GM23338 (cell line): ENCODE measurements around the gene ENPP1. TPM values are rescaled to one million over a fixed set of nuclear protein-coding genes. Genes with fewer than 3 reads are reported as not detected.
"Not testable (repeated sequence)": the region's sequence is repeated elsewhere in the genome, so short reads cannot be mapped to it uniquely, and the experiment has no call there.

ENCODE experiments used
- ATAC-seq: fragments of 200-7000 bp; cut with Tn5 transposase; 3 replicates; pipeline ENCODE4 v1.9.1; 2020
- DNase-seq: peaks from one replicate; pipeline ENCODE4 v3.0.0-alpha.2; 2015; ENCODE audit warnings: low spot score
- H2AFZ ChIP-seq: fragments of 200-600 bp; sonication (generic); 2 replicates; pipeline ENCODE4 v1.8.0; 2016; ENCODE audit warnings: antibody characterized with exemption, mild to moderate bottlenecking, moderate library complexity
- H3F3A ChIP-seq: fragments of 200-600 bp; sonication (generic); replicated peaks from 2 replicates; pipeline ENCODE4 v1.8.0; 2017; ENCODE audit warnings: antibody characterized with exemption, mixed run types, low read depth
- H3K27ac ChIP-seq: fragments of 200-600 bp; sonication (generic); 2 replicates; pipeline ENCODE4 v1.6.1; 2016; ENCODE audit warnings: low read depth
- H3K27me3 ChIP-seq: fragments of 200-600 bp; sonication (generic); 2 replicates; pipeline ENCODE4 v1.8.0; 2016; ENCODE audit warnings: mild to moderate bottlenecking, mixed run types, moderate library complexity; ENCODE audit not compliant: insufficient read depth
- H3K36me3 ChIP-seq: fragments of 200-600 bp; sonication (generic); 2 replicates; pipeline ENCODE4 v1.8.0; 2016; ENCODE audit warnings: mild to moderate bottlenecking; ENCODE audit not compliant: insufficient read depth
- H3K4me1 ChIP-seq: fragments of 200-600 bp; sonication (generic); 2 replicates; pipeline ENCODE4 v1.8.0; 2016; ENCODE audit warnings: mild to moderate bottlenecking, moderate library complexity; ENCODE audit not compliant: insufficient read depth
- H3K4me2 ChIP-seq: fragments of 200-600 bp; sonication (generic); 2 replicates; pipeline ENCODE4 v1.7.1; 2017; ENCODE audit warnings: mixed run types
- H3K4me3 ChIP-seq: fragments of 200-600 bp; sonication (generic); 2 replicates; pipeline ENCODE4 v1.6.1; 2016; ENCODE audit warnings: mixed run types
- H3K79me2 ChIP-seq: fragments of 200-600 bp; sonication (generic); replicated peaks from 2 replicates; pipeline ENCODE4 v1.8.0; 2017; ENCODE audit warnings: mild to moderate bottlenecking; ENCODE audit not compliant: insufficient read depth
- H3K9me2 ChIP-seq: fragments of 200-600 bp; sonication (generic); 2 replicates; pipeline ENCODE4 v1.8.0; 2017; ENCODE audit not compliant: insufficient read depth
- H4K20me1 ChIP-seq: fragments of 200-600 bp; sonication (generic); replicated peaks from 2 replicates; pipeline ENCODE4 v1.8.0; 2017; ENCODE audit warnings: mild to moderate bottlenecking; ENCODE audit not compliant: insufficient read depth
- H3K27ac Mint-ChIP-seq: 2 replicates; pipeline ENCODE4 v1.8.0; 2020; ENCODE audit warnings: inconsistent platforms, mild to moderate bottlenecking, moderate library complexity, mixed read lengths
- H3K27me3 Mint-ChIP-seq: 3 replicates; pipeline ENCODE4 v1.8.0; 2022; ENCODE audit warnings: low read depth, mild to moderate bottlenecking, moderate library complexity, mixed read lengths, inconsistent platforms; ENCODE audit not compliant: insufficient read depth, poor library complexity
- H3K36me3 Mint-ChIP-seq: 3 replicates; pipeline ENCODE4 v1.8.0; 2021; ENCODE audit warnings: low read depth, mild to moderate bottlenecking, inconsistent platforms, moderate library complexity, mixed read lengths
- H3K4me1 Mint-ChIP-seq: 3 replicates; pipeline ENCODE4 v1.8.0; 2020; ENCODE audit warnings: mild to moderate bottlenecking, inconsistent platforms, mixed read lengths
- H3K4me3 Mint-ChIP-seq: 3 replicates; pipeline ENCODE4 v1.8.0; 2021; ENCODE audit warnings: moderate library complexity, mild to moderate bottlenecking, inconsistent platforms, mixed read lengths
- H3K9me3 Mint-ChIP-seq: 3 replicates; pipeline ENCODE4 v1.8.0; 2020; ENCODE audit warnings: moderate library complexity, mild to moderate bottlenecking, inconsistent platforms, mixed read lengths
- EZH2 ChIP-seq: fragments of 200-600 bp; sonication (generic); IDR thresholded peaks from one replicate; pipeline ENCODE4 v1.8.0; 2017; ENCODE audit warnings: antibody characterized with exemption, mild to moderate bottlenecking, low read depth; ENCODE audit not compliant: unreplicated experiment
- EZH2phosphoT487 ChIP-seq: fragments of 200-600 bp; sonication (generic); IDR thresholded peaks from one replicate; pipeline ENCODE4 v1.8.1; 2018; ENCODE audit warnings: antibody characterized with exemption; ENCODE audit not compliant: unreplicated experiment
- JUNB ChIP-seq: IDR thresholded peaks from one replicate; pipeline ENCODE4 v1.6.1; 2016; ENCODE audit warnings: antibody characterized with exemption; ENCODE audit not compliant: unreplicated experiment
- NANOG ChIP-seq: IDR thresholded peaks from 2 replicates; pipeline ENCODE4 v1.6.1; 2016; ENCODE audit warnings: antibody characterized with exemption, borderline replicate concordance
- POLR2AphosphoS5 ChIP-seq: IDR thresholded peaks from 2 replicates; pipeline ENCODE4 v1.6.1; 2016; ENCODE audit warnings: antibody characterized with exemption, low read depth
- polyA plus RNA-seq: library from polyadenylated mRNA; unstranded; fragments of >200 nt; fragmentation: Nextera tagmentation; extraction: Ambion mirVana; gene quantifications from 2 replicates; pipeline ENCODE4 v1.2.1, GENCODE V29; 2016
- total RNA-seq: library from RNA; depleted of rRNA; stranded (reverse); fragments of >200 nt; shearing (Covaris generic); gene quantifications from 2 replicates; pipeline ENCODE4 v1.2.3, GENCODE V29; 2014
- TF ChIP-seq, protein P1 (sequence below): IDR thresholded peaks from one replicate; pipeline ENCODE4 v1.6.1; 2018; ENCODE audit warnings: antibody characterized with exemption; ENCODE audit not compliant: unreplicated experiment

The ENPP1 gene
- total and polyA plus RNA-seq, 2 experiments from 2014 or later = 17.3 to 46.9 TPM

DNA sequence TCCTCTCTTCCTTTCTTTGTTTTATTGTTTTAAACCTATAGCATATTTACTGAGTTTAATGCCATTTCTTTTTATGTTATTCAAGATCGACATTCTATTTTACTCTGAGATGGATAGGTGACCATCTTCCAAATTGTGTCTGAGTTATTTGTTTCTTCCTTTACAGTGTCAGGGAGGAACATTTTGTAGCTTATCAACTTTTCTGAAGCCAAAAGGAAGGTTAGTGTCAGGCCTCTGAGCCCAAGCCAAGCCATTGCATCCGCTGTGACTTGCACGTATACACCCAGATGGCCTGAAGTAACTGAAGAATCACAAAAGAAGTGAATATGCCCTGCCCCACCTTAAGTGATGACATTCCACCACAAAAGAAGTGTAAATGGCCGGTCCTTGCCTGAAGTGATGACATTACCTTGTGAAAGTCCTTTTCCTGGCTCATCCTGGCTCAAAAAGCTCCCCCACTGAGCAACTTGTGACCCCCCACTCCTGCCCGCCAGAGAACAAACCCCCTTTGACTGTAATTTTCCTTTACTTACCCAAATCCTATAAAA, 93.6 kb downstream of the ENPP1 start:
- peak overlapping the region; percentile 85 for H3K4me3 ChIP-seq
- H3K27ac ChIP-seq = peak overlapping the region; percentile 96

DNA sequence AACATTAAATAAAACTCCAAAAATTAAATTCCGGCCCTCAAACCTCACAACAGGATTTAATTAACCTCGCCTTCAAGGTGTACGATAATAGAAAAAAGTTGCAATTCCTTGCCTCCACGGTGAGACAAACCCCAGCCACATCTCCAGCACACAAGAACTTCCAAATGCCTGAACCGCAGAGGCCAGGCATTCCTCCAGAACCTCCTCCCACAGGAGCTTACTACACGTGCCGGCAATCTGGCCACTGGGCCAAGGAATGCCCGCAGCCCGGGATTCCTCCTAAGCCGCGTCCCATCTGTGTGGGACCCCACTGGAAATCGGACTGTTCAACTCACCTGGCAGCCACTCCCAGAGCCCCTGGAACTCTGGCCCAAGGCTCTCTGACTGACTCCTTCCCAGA, 95.9 kb downstream of the ENPP1 start:
- H3K9me2 ChIP-seq, H3K27me3 ChIP-seq, H2AFZ ChIP-seq, DNase-seq, H4K20me1 ChIP-seq, ATAC-seq: not testable (repeated sequence)
- Mint-ChIP-seq H3K4me1 (peaks cover 57% of the 10 kb centered on the region), H3K4me3 (peak overlapping the region; percentile 81), H3K27me3 (peaks cover 21% of the 10 kb centered on the region), H3K36me3 (peaks cover 84% of the 10 kb centered on the region), H3K9me3 (peaks cover 39% of the 10 kb centered on the region), H3K27ac (peak overlapping the region; percentile 92)
- Histone ChIP-seq H3K4me2 (peak overlapping the region; percentile 86), H3K36me3 (peaks cover 52% of the 10 kb centered on the region), H3K4me3 (peak overlapping the region; percentile 85), H3K79me2 (peaks cover 79% of the 10 kb centered on the region), H3K4me1 (peaks cover 40% of the 10 kb centered on the region), H3K27ac (peak overlapping the region; percentile 96), H3F3A (peaks cover 18% of the 10 kb centered on the region)
- peak; percentile 58 for TF ChIP-seq POLR2AphosphoS5

More for the DNA sequence above, 93.6 kb downstream of the ENPP1 start:
- Mint-ChIP-seq H3K27ac (peak overlapping the region; percentile 51), H3K36me3 (peaks cover 92% of the 10 kb centered on the region), H3K4me1 (peaks cover 37% of the 10 kb centered on the region), H3K9me3 (peaks cover 60% of the 10 kb centered on the region), H3K27me3 (peaks cover 11% of the 10 kb centered on the region), H3K4me3 (peak overlapping the region; percentile 81)
- TF ChIP-seq NANOG = peak; percentile 92
- not testable (repeated sequence) for ATAC-seq, H2AFZ ChIP-seq, H4K20me1 ChIP-seq, H3F3A ChIP-seq, H3K27me3 ChIP-seq, H3K9me2 ChIP-seq
- Histone ChIP-seq H3K4me2 (peak overlapping the region; percentile 86), H3K36me3 (peaks cover 45% of the 10 kb centered on the region; the same call in 1 of the 2 replicates), H3K4me1 (peaks cover 23% of the 10 kb centered on the region), H3K79me2 (peaks cover 58% of the 10 kb centered on the region)
- peak; percentile 20 for DNase-seq

DNA sequence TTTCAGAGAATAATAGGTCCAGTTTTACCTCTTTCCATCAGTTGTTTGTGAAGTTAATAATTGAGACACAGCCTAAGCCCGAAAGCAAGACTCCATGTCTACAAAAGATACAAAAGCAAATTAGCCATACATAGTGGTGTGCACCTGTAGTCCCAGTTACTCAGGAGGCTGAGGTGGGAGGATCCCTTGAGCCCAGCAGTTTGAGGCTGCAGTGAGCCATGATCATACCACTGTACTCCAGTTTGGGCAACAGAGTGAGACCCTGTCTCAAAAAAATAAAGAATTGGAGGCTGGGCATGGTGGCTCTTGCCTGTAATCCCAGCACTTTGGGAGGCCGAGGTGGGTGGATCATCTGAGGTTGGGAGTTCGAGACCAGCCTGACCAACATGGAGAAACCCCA, 101.0 kb downstream of the ENPP1 start:
- peaks cover 51% of the 10 kb centered on the region for H3K79me2 ChIP-seq
- not testable (repeated sequence) for H3K9me3 Mint-ChIP-seq, H3K27me3 ChIP-seq, H3K4me3 Mint-ChIP-seq, DNase-seq, H2AFZ ChIP-seq, ATAC-seq, H3K9me2 ChIP-seq, H3K27ac Mint-ChIP-seq, H3K27ac ChIP-seq
- peak; percentile 57 for TF ChIP-seq POLR2AphosphoS5
- H3K4me1 ChIP-seq = peaks cover 37% of the 10 kb centered on the region
- peaks cover 15% of the 10 kb centered on the region for H4K20me1 ChIP-seq
- H3K4me2 ChIP-seq = peak overlapping the region; percentile 75
- Mint-ChIP-seq H3K4me1 (peaks cover 39% of the 10 kb centered on the region), H3K27me3 (peaks cover 17% of the 10 kb centered on the region), H3K36me3 (peaks cover 80% of the 10 kb centered on the region)
- H3F3A ChIP-seq = peaks cover 31% of the 10 kb centered on the region
- peaks cover 84% of the 10 kb centered on the region for H3K36me3 ChIP-seq
- peak overlapping the region; percentile 85 for H3K4me3 ChIP-seq

DNA sequence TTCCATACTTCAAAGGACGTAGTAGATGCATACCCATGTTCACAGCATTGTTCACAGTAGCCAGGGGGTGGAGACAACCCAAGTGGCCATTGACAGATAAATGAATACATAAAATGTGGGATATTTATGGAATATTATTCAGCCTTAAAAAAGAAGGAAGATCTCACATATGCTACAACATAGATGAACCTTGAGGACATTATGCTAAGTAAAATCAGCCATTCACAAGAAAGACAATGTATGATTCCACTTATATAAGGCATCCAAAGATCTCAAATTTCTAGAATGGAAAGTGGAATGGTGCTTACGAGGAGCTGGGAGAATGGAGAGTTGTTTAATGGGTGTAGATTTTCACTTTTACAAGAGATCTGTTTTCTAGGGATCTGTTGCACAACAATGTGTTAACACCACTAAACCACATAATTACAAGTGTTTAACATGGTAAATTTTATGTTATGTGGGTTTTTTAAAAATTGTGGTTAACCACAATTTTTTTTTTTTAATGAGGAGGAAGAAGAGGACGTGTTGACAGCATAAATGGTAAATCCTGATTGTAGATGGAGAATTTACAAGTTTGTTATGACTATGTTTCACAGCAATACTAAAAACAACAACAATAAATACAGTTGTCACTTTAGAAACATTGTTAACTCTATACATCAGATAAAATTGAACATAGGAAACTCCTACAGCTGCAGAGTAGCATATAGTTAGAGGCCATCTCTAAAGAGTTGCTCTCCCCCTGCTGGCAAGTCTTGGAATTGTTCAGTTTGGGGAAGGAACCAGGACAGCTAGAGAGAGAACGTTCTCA, 101.8 kb downstream of the ENPP1 start:
- DNase-seq = peak; percentile 92
- ATAC-seq = peak; percentile 88
- Histone ChIP-seq H3K4me3 (no peak overlapping the region; the same call in 1 of the 2 replicates), H3K36me3 (peaks cover 84% of the 10 kb centered on the region), H3F3A (peaks cover 36% of the 10 kb centered on the region), H3K79me2 (peaks cover 42% of the 10 kb centered on the region), H3K4me1 (peaks cover 37% of the 10 kb centered on the region), H3K27me3 (no peaks in the 10 kb centered on the region), H3K27ac (no peak overlapping the region), H4K20me1 (peaks cover 15% of the 10 kb centered on the region), H3K9me2 (no peaks in the 10 kb centered on the region), H3K4me2 (no peak overlapping the region), H2AFZ (no peak overlapping the region)
- no peak overlapping the region for H3K27ac Mint-ChIP-seq
- H3K36me3 Mint-ChIP-seq = peaks cover 79% of the 10 kb centered on the region
- no peaks in the 10 kb centered on the region; the same call in 2 of the 3 replicates for H3K9me3 Mint-ChIP-seq
- no peak overlapping the region for H3K4me3 Mint-ChIP-seq
- peaks cover 39% of the 10 kb centered on the region for H3K4me1 Mint-ChIP-seq
- peaks cover 16% of the 10 kb centered on the region for H3K27me3 Mint-ChIP-seq
- no peak for TF ChIP-seq JUNB
- TF ChIP-seq EZH2 = no peak
- TF ChIP-seq EZH2phosphoT487 = no peak
- TF ChIP-seq POLR2AphosphoS5 = 0 out of 2 replicates have a peak, but pooled peaks have one; percentile 61
- TF ChIP-seq, protein P1, sequence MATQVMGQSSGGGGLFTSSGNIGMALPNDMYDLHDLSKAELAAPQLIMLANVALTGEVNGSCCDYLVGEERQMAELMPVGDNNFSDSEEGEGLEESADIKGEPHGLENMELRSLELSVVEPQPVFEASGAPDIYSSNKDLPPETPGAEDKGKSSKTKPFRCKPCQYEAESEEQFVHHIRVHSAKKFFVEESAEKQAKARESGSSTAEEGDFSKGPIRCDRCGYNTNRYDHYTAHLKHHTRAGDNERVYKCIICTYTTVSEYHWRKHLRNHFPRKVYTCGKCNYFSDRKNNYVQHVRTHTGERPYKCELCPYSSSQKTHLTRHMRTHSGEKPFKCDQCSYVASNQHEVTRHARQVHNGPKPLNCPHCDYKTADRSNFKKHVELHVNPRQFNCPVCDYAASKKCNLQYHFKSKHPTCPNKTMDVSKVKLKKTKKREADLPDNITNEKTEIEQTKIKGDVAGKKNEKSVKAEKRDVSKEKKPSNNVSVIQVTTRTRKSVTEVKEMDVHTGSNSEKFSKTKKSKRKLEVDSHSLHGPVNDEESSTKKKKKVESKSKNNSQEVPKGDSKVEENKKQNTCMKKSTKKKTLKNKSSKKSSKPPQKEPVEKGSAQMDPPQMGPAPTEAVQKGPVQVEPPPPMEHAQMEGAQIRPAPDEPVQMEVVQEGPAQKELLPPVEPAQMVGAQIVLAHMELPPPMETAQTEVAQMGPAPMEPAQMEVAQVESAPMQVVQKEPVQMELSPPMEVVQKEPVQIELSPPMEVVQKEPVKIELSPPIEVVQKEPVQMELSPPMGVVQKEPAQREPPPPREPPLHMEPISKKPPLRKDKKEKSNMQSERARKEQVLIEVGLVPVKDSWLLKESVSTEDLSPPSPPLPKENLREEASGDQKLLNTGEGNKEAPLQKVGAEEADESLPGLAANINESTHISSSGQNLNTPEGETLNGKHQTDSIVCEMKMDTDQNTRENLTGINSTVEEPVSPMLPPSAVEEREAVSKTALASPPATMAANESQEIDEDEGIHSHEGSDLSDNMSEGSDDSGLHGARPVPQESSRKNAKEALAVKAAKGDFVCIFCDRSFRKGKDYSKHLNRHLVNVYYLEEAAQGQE = no peak
